H1 (cell line): ENCODE data around the gene DPRX. TPM values are rescaled to one million over a fixed set of nuclear protein-coding genes. Genes with fewer than 3 reads are reported as not detected.

Experiments used
- CTCF ChIA-PET: fragments of 300-600 bp; sonication (Branson Sonifier 250); formaldehyde crosslinking; loops from one replicate; lab custom pipeline; 2021; ENCODE audit not compliant: partially characterized antibody; lab: Charles Lee
- POLR2A ChIA-PET: fragments of 300-600 bp; sonication (Branson Sonifier 250); formaldehyde crosslinking; loops from one replicate; lab custom pipeline; 2021; ENCODE audit warnings: inconsistent platforms; ENCODE audit not compliant: partially characterized antibody; lab: Charles Lee
- DNase-seq, 2 experiments: peaks; one replicate each; pipeline versions ENCODE4 v3.0.0 to v3.0.0-alpha.2; 2010 to 2022; ENCODE audit warnings: low spot score in 2 of 2, low read depth in 1 of 2, mixed read lengths in 1 of 2
- FAIRE-seq: peaks from 2 replicates; lab custom pipeline; 2011; peaks lifted over from hg19 to GRCh38; lab: Jason Lieb, UNC
- H2AFZ ChIP-seq: 2 replicates; pipeline ENCODE4 v1.8.1; 2012; ENCODE audit warnings: low read length, inconsistent platforms
- H2AK5ac ChIP-seq: 2 replicates; pipeline ENCODE4 v1.6.1; 2013; ENCODE audit warnings: low read depth, low read length
- H2BK120ac ChIP-seq: replicated peaks from 2 replicates; pipeline ENCODE3; 2013; ENCODE audit warnings: low read depth, low read length, inconsistent platforms
- H2BK12ac ChIP-seq: 2 replicates; pipeline ENCODE4 v1.6.1; 2013; ENCODE audit warnings: low read depth, low read length
- H2BK15ac ChIP-seq: 2 replicates; pipeline ENCODE4 v1.6.1; 2013; ENCODE audit warnings: low read length
- H2BK20ac ChIP-seq: 2 replicates; pipeline ENCODE4 v1.6.1; 2013; ENCODE audit warnings: low read length
- H2BK5ac ChIP-seq: 2 replicates; pipeline ENCODE4 v1.6.1; 2013; ENCODE audit warnings: low read depth, low read length
- H3K14ac ChIP-seq: 2 replicates; pipeline ENCODE4 v1.6.1; 2013; ENCODE audit warnings: inconsistent platforms; ENCODE audit not compliant: insufficient read length
- H3K18ac ChIP-seq: 2 replicates; pipeline ENCODE4 v1.6.1; 2013; ENCODE audit warnings: low read length; ENCODE audit errors: extremely low read depth
- H3K23ac ChIP-seq: 2 replicates; pipeline ENCODE4 v1.6.1; 2013; ENCODE audit warnings: inconsistent platforms; ENCODE audit not compliant: insufficient read length
- H3K23me2 ChIP-seq: 2 replicates; pipeline ENCODE4 v1.6.1; 2013; ENCODE audit warnings: low read depth, low read length
- H3K27ac ChIP-seq: 2 replicates; pipeline ENCODE4 v1.6.1; 2011; ENCODE audit warnings: low read depth, low read length, inconsistent platforms
- H3K27me3 ChIP-seq, 4 experiments: replicated peaks in 1 of 4; 1 replicate in 1 of 4; 2 replicates in 3 of 4; pipeline versions ENCODE4 v1.6.1 to v1.8.1; 2011 to 2013; ENCODE audit warnings: low read length in 3 of 4, mild to moderate bottlenecking in 3 of 4, inconsistent platforms in 2 of 4, mixed read lengths in 2 of 4, moderate library complexity in 1 of 4; ENCODE audit not compliant: control insufficient read depth in 3 of 4, insufficient read depth in 3 of 4; ENCODE audit errors: extremely low read depth in 1 of 4
- H3K36me3 ChIP-seq, 4 experiments: 2 replicates each; pipeline versions ENCODE4 v1.6.1 to v1.8.1; 2011 to 2013; ENCODE audit warnings: mild to moderate bottlenecking in 4 of 4, low read length in 3 of 4, moderate library complexity in 2 of 4, control low read depth in 1 of 4, inconsistent platforms in 1 of 4; ENCODE audit not compliant: insufficient read depth in 4 of 4, control insufficient read depth in 2 of 4
- H3K4ac ChIP-seq: replicated peaks from 2 replicates; pipeline ENCODE3; 2013; ENCODE audit warnings: low read length, low read depth, mixed read lengths, inconsistent platforms; ENCODE audit not compliant: insufficient read length
- H3K4me1 ChIP-seq, 4 experiments: replicated peaks in 1 of 4; 1 replicate in 1 of 4; 2 replicates in 3 of 4; pipeline versions ENCODE4 v1.6.1 to v1.8.1; 2011 to 2013; ENCODE audit warnings: low read length in 3 of 4, inconsistent platforms in 2 of 4, mixed read lengths in 1 of 4; ENCODE audit not compliant: insufficient read depth in 4 of 4, control insufficient read depth in 3 of 4
- H3K4me2 ChIP-seq, 2 experiments: 2 replicates each; pipeline versions ENCODE4 v1.6.1 to v1.8.1; 2011 to 2013; ENCODE audit warnings: low read depth in 2 of 2, low read length in 2 of 2, control low read depth in 1 of 2, inconsistent platforms in 1 of 2, mild to moderate bottlenecking in 1 of 2; ENCODE audit not compliant: insufficient read depth in 1 of 2
- H3K4me3 ChIP-seq, 4 experiments: fragments of 200-600, 300-600 bp in 1 of 4; sonication (generic), shearing (Covaris generic), sonication (Bioruptor Twin) in 1 of 4; 2 replicates each; pipeline versions ENCODE4 v1.5.1 to v1.8.1; 2011 to 2016; ENCODE audit warnings: low read length in 4 of 4, low read depth in 3 of 4, control low read depth in 2 of 4, inconsistent platforms in 2 of 4, mild to moderate bottlenecking in 2 of 4, mixed read lengths in 1 of 4, moderate library complexity in 1 of 4; ENCODE audit not compliant: insufficient read depth in 2 of 4; ENCODE audit errors: extremely low read depth in 1 of 4
- H3K56ac ChIP-seq: replicated peaks from 2 replicates; pipeline ENCODE3; 2013; ENCODE audit warnings: low read depth, mild to moderate bottlenecking, mixed read lengths, low read length, inconsistent platforms; ENCODE audit not compliant: insufficient read length
- H3K79me1 ChIP-seq: 2 replicates; pipeline ENCODE4 v1.6.1; 2013; ENCODE audit warnings: low read depth, low read length, control low read depth
- H3K79me2 ChIP-seq, 2 experiments: 2 replicates each; pipeline versions ENCODE4 v1.6.1 to v1.8.1; 2012 to 2013; ENCODE audit warnings: low read length in 2 of 2, mild to moderate bottlenecking in 2 of 2, inconsistent platforms in 1 of 2; ENCODE audit not compliant: insufficient read depth in 2 of 2, control insufficient read depth in 1 of 2
- H3K9ac ChIP-seq, 4 experiments: replicated peaks in 1 of 4; 1 replicate in 1 of 4; 2 replicates in 3 of 4; pipeline versions ENCODE4 v1.6.1 to v1.8.1; 2011 to 2013; ENCODE audit warnings: low read depth in 3 of 4, low read length in 3 of 4, control low read depth in 2 of 4, mild to moderate bottlenecking in 2 of 4, moderate library complexity in 2 of 4, inconsistent platforms in 1 of 4; ENCODE audit errors: extremely low read depth in 1 of 4
- H3K9me3 ChIP-seq, 2 experiments: 2 replicates each; pipeline versions ENCODE4 v1.6.1 to v1.8.1; 2012 to 2013; ENCODE audit warnings: mild to moderate bottlenecking in 2 of 2, moderate library complexity in 2 of 2, control low read depth in 1 of 2, inconsistent platforms in 1 of 2, low read depth in 1 of 2, low read length in 1 of 2, mixed read lengths in 1 of 2; ENCODE audit not compliant: insufficient read depth in 2 of 2
- H4K20me1 ChIP-seq, 2 experiments: replicated peaks in 1 of 2; 2 replicates each; pipeline versions ENCODE3 to v1.8.1; 2011 to 2013; ENCODE audit warnings: inconsistent platforms in 2 of 2, low read length in 2 of 2, mild to moderate bottlenecking in 1 of 2; ENCODE audit not compliant: insufficient read depth in 2 of 2, control insufficient read depth in 1 of 2
- H4K5ac ChIP-seq: 2 replicates; pipeline ENCODE4 v1.6.1; 2013; ENCODE audit warnings: low read length, low read depth, mixed read lengths, inconsistent platforms; ENCODE audit not compliant: insufficient read length
- H4K8ac ChIP-seq: 2 replicates; pipeline ENCODE4 v1.8.0; 2013; ENCODE audit warnings: mild to moderate bottlenecking, moderate library complexity, low read length, inconsistent platforms; ENCODE audit not compliant: insufficient read depth; ENCODE audit errors: extremely low read depth
- H4K91ac ChIP-seq: replicated peaks from 2 replicates; pipeline ENCODE3; 2013; ENCODE audit warnings: low read length, mixed read lengths, inconsistent platforms; ENCODE audit not compliant: insufficient read length
- CTBP2 ChIP-seq: IDR thresholded peaks from 2 replicates; pipeline ENCODE4 v1.7.0; 2011; ENCODE audit warnings: borderline replicate concordance, mild to moderate bottlenecking, moderate library complexity, mixed read lengths, low read length; ENCODE audit not compliant: insufficient read depth, insufficient read length
- CTCF ChIP-seq, 3 experiments: IDR thresholded peaks; 1 replicate in 2 of 3; 2 replicates in 1 of 3; pipeline versions ENCODE4 v1.5.1 to v1.6.1; 2011; ENCODE audit warnings: low read length in 3 of 3, mild to moderate bottlenecking in 3 of 3, inconsistent platforms in 2 of 3, low read depth in 1 of 3, moderate library complexity in 1 of 3; ENCODE audit not compliant: insufficient read depth in 1 of 3; ENCODE audit errors: control extremely low read depth in 1 of 3
- GABPA ChIP-seq: IDR thresholded peaks from 2 replicates; pipeline ENCODE4 v1.6.1; 2011; ENCODE audit warnings: mild to moderate bottlenecking, low read length, moderate library complexity, borderline replicate concordance; ENCODE audit not compliant: insufficient read depth
- GTF2F1 ChIP-seq: IDR thresholded peaks from 2 replicates; pipeline ENCODE4 v1.6.1; 2012; ENCODE audit warnings: low read depth, low read length, improper control_type of control experiment, borderline replicate concordance
- HDAC6 ChIP-seq: IDR thresholded peaks from one replicate; pipeline ENCODE4 v1.7.1; 2012; ENCODE audit warnings: low read depth, mild to moderate bottlenecking, inconsistent platforms, low read length, moderate library complexity
- RBBP5 ChIP-seq: IDR thresholded peaks from 2 replicates; pipeline ENCODE4 v1.7.1; 2012; ENCODE audit warnings: low read depth, mild to moderate bottlenecking, inconsistent platforms, low read length, moderate library complexity, borderline replicate concordance
- RNF2 ChIP-seq: fragments of 200-900, 300-1000 bp; sonication (generic); IDR thresholded peaks from 2 replicates; pipeline ENCODE4 v1.7.1; 2016; ENCODE audit warnings: borderline replicate concordance, low read depth, mild to moderate bottlenecking, antibody characterized with exemption, low read length; ENCODE audit not compliant: poor library complexity, severe bottlenecking; ENCODE audit errors: missing control alignments
- SAP30 ChIP-seq: fragments of 300-600 bp; sonication (generic); IDR thresholded peaks from 2 replicates; pipeline ENCODE4 v1.7.1; 2012; ENCODE audit warnings: low read length, moderate library complexity, mild to moderate bottlenecking, inconsistent platforms; ENCODE audit not compliant: insufficient read depth, insufficient replicate concordance
- SIRT6 ChIP-seq: IDR thresholded peaks from one replicate; pipeline ENCODE4 v1.7.1; 2012; ENCODE audit warnings: low read length, inconsistent platforms
- WGBS, 2 experiments: shearing (Covaris generic) in 1 of 2; methylation state at CpG; one replicate each; pipeline versions ENCODE4 v1.1.6 to v1.1.7; 2013 to 2015; ENCODE audit warnings: low lambda C conversion rate in 2 of 2, mixed read lengths in 2 of 2, inconsistent platforms in 1 of 2, low coverage in 1 of 2, missing lambda C conversion rate in 1 of 2; ENCODE audit not compliant: insufficient replicate concordance in 2 of 2, insufficient coverage in 1 of 2, insufficient read length in 1 of 2; ENCODE audit errors: extremely low coverage in 1 of 2, missing lambda C conversion rate in 1 of 2; 5-methylcytosine and 5-hydroxymethylcytosine counted together
- polyA plus RNA-seq, 7 experiments: library from polyadenylated mRNA; depleted of rRNA in 3 of 7; stranded (reverse) in 5 of 7; unstranded in 2 of 7; fragments of >200 nt in 5 of 7; fragments of 200-250 nt in 2 of 7; gene quantifications; 1 replicate in 5 of 7; 2 replicates in 1 of 7; 4 replicates in 1 of 7; pipeline versions ENCODE4 v1.2.1 to v1.2.3, GENCODE V29; 2011 to 2013; ENCODE audit warnings: missing spikeins in 2 of 7, mixed read lengths in 2 of 7
- total RNA-seq: library from RNA; stranded (reverse); fragmentation: NEBNext Ultra II Directional; extraction: Animal tissue kit (Norgen Biotek cat#: 25700); gene quantifications from 2 replicates; pipeline ENCODE4 v1.2.1, GENCODE V29; 2021

Gene DPRX
- total and polyA plus RNA-seq, 2 of the 8 experiments (the other 6 are each of a cell fraction or from before 2014, with no cell fraction given), result not detected

GRCh38 chr19:53596056-53596455, 35.7 kb upstream of the DPRX start:
- no peaks in the 10 kb centered on the region for H3K79me2 ChIP-seq
- peak overlapping the region; percentile 99 for H2BK5ac ChIP-seq
- no peak overlapping the region for H3K14ac ChIP-seq
- peak overlapping the region; percentile 99 for H4K91ac ChIP-seq
- peaks cover 4 to 28% (median 20%) of the 10 kb centered on the region in 4 experiments for H3K4me1 ChIP-seq
- peak overlapping the region; percentile 96 for H2AK5ac ChIP-seq
- H3K23ac ChIP-seq, result no peak overlapping the region
- peak overlapping the region; percentile 77 for H2BK120ac ChIP-seq
- peak overlapping the region; percentile 79 for H3K4ac ChIP-seq
- no peaks in the 10 kb centered on the region for H3K27me3 ChIP-seq
- no peaks in the 10 kb centered on the region for H3K79me1 ChIP-seq
- H4K20me1 ChIP-seq, result no peaks in the 10 kb centered on the region
- FAIRE-seq (no peak), DNase-seq (peak in 1 of 2 experiments; percentile 63)
- 25% methylated on average over 9 of the region's 9 CpGs; no CpG with 5 or more reads in 1 of the 2 experiments for WGBS, 2 experiments
- peak overlapping the region; percentile 92 for H4K5ac ChIP-seq
- peak overlapping the region; percentile 95 for H3K27ac ChIP-seq
- H3K36me3 ChIP-seq, result no peaks in the 10 kb centered on the region
- H2BK12ac ChIP-seq, result peak overlapping the region; percentile 75
- no peak overlapping the region for H2AFZ ChIP-seq
- H3K9me3 ChIP-seq, result no peaks in the 10 kb centered on the region
- peak overlapping the region; percentile 82; the same call in 1 of the 2 replicates for H2BK20ac ChIP-seq
- CTCF ChIA-PET, result interaction anchor here (1.0 to 6.1 kb wide), 6 partner anchors 16 to 197 kb away, joined by 3 to 52 read pairs (median 5); no protein-coding TSS in a partner anchor
- no peaks in the 10 kb centered on the region for H3K23me2 ChIP-seq
- POLR2A ChIA-PET, result interaction anchor here (0.6 to 2.9 kb wide), 21 partner anchors 9 to 263 kb away, joined by 3 to 14 read pairs (median 4); no protein-coding TSS in a partner anchor
- peak overlapping the region; percentile 96; the same call in 1 of the 2 replicates for H4K8ac ChIP-seq
- H3K9ac ChIP-seq, result peak overlapping the region in 3 of 4 experiments; percentile 63 to 77 (median 75); a peak in 5 of 7 replicates
- H3K56ac ChIP-seq, result peak overlapping the region; percentile 80
- no peak overlapping the region for H2BK15ac ChIP-seq
- peak overlapping the region; percentile 54 to 55 for H3K4me2 ChIP-seq
- H3K18ac ChIP-seq, result peak overlapping the region; percentile 94
- H3K4me3 ChIP-seq, result peak overlapping the region in 1 of 4 experiments; percentile 32; a peak in 4 of 8 replicates
- TF ChIP-seq HDAC6 (no peak), GABPA (no peak), CTCF (IDR thresholded peaks at IDR 0.05; ENCODE audit: control extremely low read depth in 1 of 3, insufficient read depth in 1 of 3, low read depth in 1 of 3, low read length in 3 of 3) (no peak), RNF2 (no peak), SAP30 (no peak), CTBP2 (no peak), SIRT6 (no peak), GTF2F1 (no peak), RBBP5 (0 out of 2 replicates have a peak, but pooled peaks have one; percentile 6)
